Urothelium cell line (cell line): ENCODE data around the gene REC114.
"Not testable (repeated sequence)": the region's sequence is repeated elsewhere in the genome, so short reads cannot be mapped to it uniquely, and the experiment has no call there.

Experiments
- DNase-seq: peaks from one replicate; pipeline ENCODE4 v3.0.0; 2011; ENCODE audit warnings: low spot score, mixed read lengths
- FAIRE-seq: peaks from 2 replicates; lab custom pipeline; 2011; peaks lifted over from hg19 to GRCh38; lab: Jason Lieb, UNC

Gene REC114

GRCh38 chr15:73454096-73454495, 11.1 kb downstream of the REC114 start:
- FAIRE-seq, result no peak
- no peak for DNase-seq

- FAIRE-seq (no peak), DNase-seq (no peak)
Observed at GRCh38 chr15:73455876-73456275, 12.9 kb downstream of the REC114 start.

GRCh38 chr15:73457334-73457733, 14.4 kb downstream of the REC114 start:
- DNase-seq (no peak), FAIRE-seq (no peak)

- DNase-seq, result no peak
- no peak for FAIRE-seq
Observed at GRCh38 chr15:73460662-73461061, 17.7 kb downstream of the REC114 start.

- DNase-seq (peak; percentile 14), FAIRE-seq (no peak)
Observed at GRCh38 chr15:73464602-73465001, 21.6 kb downstream of the REC114 start.

GRCh38 chr15:73467758-73468157, 24.8 kb downstream of the REC114 start:
- DNase-seq, result no peak
- no peak for FAIRE-seq

GRCh38 chr15:73474785-73475184, 31.8 kb downstream of the REC114 start:
- DNase-seq, result no peak
- no peak for FAIRE-seq

- FAIRE-seq (no peak), DNase-seq (no peak)
Observed at GRCh38 chr15:73476704-73477216, 33.8 kb downstream of the REC114 start.

GRCh38 chr15:73480050-73480449, 37.1 kb downstream of the REC114 start:
- FAIRE-seq (no peak), DNase-seq (no peak)

GRCh38 chr15:73482166-73482565, 39.2 kb downstream of the REC114 start:
- no peak for FAIRE-seq
- no peak for DNase-seq

GRCh38 chr15:73483053-73483452, 40.1 kb downstream of the REC114 start:
- no peak for DNase-seq
- FAIRE-seq, result no peak

- no peak for FAIRE-seq
- DNase-seq, result no peak
Observed at GRCh38 chr15:73485372-73485771, 42.4 kb downstream of the REC114 start.

GRCh38 chr15:73485885-73486284, 42.9 kb downstream of the REC114 start:
- not testable (repeated sequence) for FAIRE-seq, DNase-seq

GRCh38 chr15:73488698-73489097, 45.7 kb downstream of the REC114 start:
- DNase-seq, result no peak
- FAIRE-seq, result no peak

GRCh38 chr15:73493922-73494321, 51.0 kb downstream of the REC114 start:
- no peak for FAIRE-seq
- no peak for DNase-seq

GRCh38 chr15:73495181-73495580, 52.2 kb downstream of the REC114 start:
- no peak for FAIRE-seq
- no peak for DNase-seq

GRCh38 chr15:73500696-73501095, 57.7 kb downstream of the REC114 start:
- DNase-seq (no peak), FAIRE-seq (no peak)

- no peak for FAIRE-seq
- DNase-seq, result no peak
Observed at GRCh38 chr15:73504885-73505284, 61.9 kb downstream of the REC114 start.

GRCh38 chr15:73515527-73515926, 72.6 kb downstream of the REC114 start:
- no peak for FAIRE-seq
- DNase-seq, result no peak

- no peak for DNase-seq
- FAIRE-seq, result no peak
Observed at GRCh38 chr15:73517566-73517965, 74.6 kb downstream of the REC114 start.

GRCh38 chr15:73518180-73518862, 75.4 kb downstream of the REC114 start:
- FAIRE-seq (no peak), DNase-seq (no peak)

GRCh38 chr15:73518876-73519733, 76.1 kb downstream of the REC114 start:
- FAIRE-seq, result no peak
- no peak for DNase-seq
